ENCODE measurements around the gene DTNB. TPM values are rescaled to one million over a fixed set of nuclear protein-coding genes. Genes with fewer than 3 reads are reported as not detected.
A peak's percentile ranks its signal among the peaks of the same experiment; 100 is the strongest.

Gene DTNB
- total RNA-seq, 1 experiment from 2014 or later: 19.6 TPM

DNA sequence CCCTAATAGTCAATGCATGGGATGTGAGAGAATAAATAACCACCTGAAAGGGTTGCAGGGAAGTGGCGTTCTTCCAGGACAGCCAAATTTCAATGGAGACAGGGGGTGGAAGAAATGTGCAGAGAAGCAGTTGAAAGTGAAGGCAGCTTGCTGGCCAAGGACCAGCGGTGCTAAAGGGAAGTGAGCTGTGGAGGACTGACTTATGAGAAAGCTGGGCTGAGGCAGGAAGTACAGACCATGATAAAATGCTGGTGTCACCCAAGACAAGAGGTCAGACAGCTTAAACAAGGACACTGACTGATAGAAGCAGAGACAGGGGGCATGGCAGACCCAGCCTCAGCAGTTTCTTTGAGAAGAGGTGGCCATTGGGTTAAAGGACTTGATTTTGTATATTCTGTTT lies 106.7 kb downstream of the DTNB start:
- CTCF ChIA-PET: no interaction called here
- Histone ChIP-seq H3K27ac (ENCODE audit: low read depth, low read length, poor library complexity, severe bottlenecking) (peak overlapping the region; percentile 44), H3K4me3 (ENCODE audit: low read depth, low read length, poor library complexity, severe bottlenecking) (no peak overlapping the region), H3K4me1 (ENCODE audit: insufficient read depth, low read length, poor library complexity, severe bottlenecking) (peaks cover 8% of the 10 kb centered on the region), H3K36me3 (ENCODE audit: insufficient read depth, low read length, poor library complexity, severe bottlenecking) (no peaks in the 10 kb centered on the region), H3K9me3 (ENCODE audit: low read depth, low read length, poor library complexity, severe bottlenecking) (no peaks in the 10 kb centered on the region), H3K27me3 (replicated peaks; ENCODE audit: insufficient read depth, low read depth, low read length, poor library complexity) (no peaks in the 10 kb centered on the region)
- BruUV-seq (replicated peaks): no TSS peak
- POLR2A ChIA-PET (ENCODE audit: low non-redundant PET): no interaction called here
- TF ChIP-seq, protein P1, sequence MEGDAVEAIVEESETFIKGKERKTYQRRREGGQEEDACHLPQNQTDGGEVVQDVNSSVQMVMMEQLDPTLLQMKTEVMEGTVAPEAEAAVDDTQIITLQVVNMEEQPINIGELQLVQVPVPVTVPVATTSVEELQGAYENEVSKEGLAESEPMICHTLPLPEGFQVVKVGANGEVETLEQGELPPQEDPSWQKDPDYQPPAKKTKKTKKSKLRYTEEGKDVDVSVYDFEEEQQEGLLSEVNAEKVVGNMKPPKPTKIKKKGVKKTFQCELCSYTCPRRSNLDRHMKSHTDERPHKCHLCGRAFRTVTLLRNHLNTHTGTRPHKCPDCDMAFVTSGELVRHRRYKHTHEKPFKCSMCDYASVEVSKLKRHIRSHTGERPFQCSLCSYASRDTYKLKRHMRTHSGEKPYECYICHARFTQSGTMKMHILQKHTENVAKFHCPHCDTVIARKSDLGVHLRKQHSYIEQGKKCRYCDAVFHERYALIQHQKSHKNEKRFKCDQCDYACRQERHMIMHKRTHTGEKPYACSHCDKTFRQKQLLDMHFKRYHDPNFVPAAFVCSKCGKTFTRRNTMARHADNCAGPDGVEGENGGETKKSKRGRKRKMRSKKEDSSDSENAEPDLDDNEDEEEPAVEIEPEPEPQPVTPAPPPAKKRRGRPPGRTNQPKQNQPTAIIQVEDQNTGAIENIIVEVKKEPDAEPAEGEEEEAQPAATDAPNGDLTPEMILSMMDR (conservative IDR thresholded peaks at IDR 0.05; ENCODE audit: low read depth, low read length): no peak
- TF ChIP-seq EZH2 (IDR thresholded peaks at IDR 0.05; ENCODE audit: borderline replicate concordance, low read depth, low read length, poor library complexity, severe bottlenecking): no peak
- intact Hi-C loops (cut with micrococcal nuclease; ENCODE audit: unreplicated experiment): no loop called here
- DNase-seq (ENCODE audit: low spot score): no peak

DNA sequence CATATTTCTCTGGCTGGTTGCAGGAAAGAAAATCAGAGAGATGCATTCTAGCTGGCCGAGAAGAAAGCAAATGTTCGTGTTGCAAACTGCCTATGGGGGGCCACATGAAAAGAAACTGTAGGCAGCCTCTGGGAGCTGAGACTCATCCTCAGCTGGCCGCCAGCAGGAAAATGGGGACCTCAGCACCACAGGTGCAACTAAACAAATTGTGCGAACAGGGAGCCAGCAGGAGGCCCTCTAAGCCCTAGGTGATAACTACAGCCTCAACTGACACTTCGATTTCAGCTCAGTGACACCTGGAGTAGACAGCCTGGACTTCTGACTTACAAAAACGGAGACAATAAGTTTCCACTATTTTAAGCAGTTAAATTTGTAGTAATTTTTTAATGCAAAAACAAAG lies 107.3 kb downstream of the DTNB start:
- no peaks in the 10 kb centered on the region for H3K27me3 ChIP-seq (replicated peaks; ENCODE audit: insufficient read depth, low read depth, low read length, poor library complexity)
- intact Hi-C loops (cut with micrococcal nuclease; ENCODE audit: unreplicated experiment): no loop called here
- H3K4me3 ChIP-seq (ENCODE audit: low read depth, low read length, poor library complexity, severe bottlenecking): no peak overlapping the region
- TF ChIP-seq, protein P1 (conservative IDR thresholded peaks at IDR 0.05; ENCODE audit: low read depth, low read length): no peak
- TF ChIP-seq EZH2 (IDR thresholded peaks at IDR 0.05; ENCODE audit: borderline replicate concordance, low read depth, low read length, poor library complexity, severe bottlenecking): no peak
- ChIA-PET CTCF (no interaction called here), POLR2A (ENCODE audit: low non-redundant PET) (no interaction called here)
- no TSS peak for BruUV-seq (replicated peaks)
- no peaks in the 10 kb centered on the region for H3K36me3 ChIP-seq (ENCODE audit: insufficient read depth, low read length, poor library complexity, severe bottlenecking)
- H3K27ac ChIP-seq (ENCODE audit: low read depth, low read length, poor library complexity, severe bottlenecking): no peak overlapping the region
- no peak for DNase-seq (ENCODE audit: low spot score)
- H3K9me3 ChIP-seq (ENCODE audit: low read depth, low read length, poor library complexity, severe bottlenecking): no peaks in the 10 kb centered on the region
- peaks cover 8% of the 10 kb centered on the region for H3K4me1 ChIP-seq (ENCODE audit: insufficient read depth, low read length, poor library complexity, severe bottlenecking)

- no peaks in the 10 kb centered on the region for H3K27me3 ChIP-seq (replicated peaks; ENCODE audit: insufficient read depth, low read depth, low read length, poor library complexity)
- H3K4me3 ChIP-seq (ENCODE audit: low read depth, low read length, poor library complexity, severe bottlenecking): no peak overlapping the region
- H3K9me3 ChIP-seq (ENCODE audit: low read depth, low read length, poor library complexity, severe bottlenecking): no peaks in the 10 kb centered on the region
- ChIA-PET POLR2A (ENCODE audit: low non-redundant PET) (no interaction called here), CTCF (no interaction called here)
- DNase-seq (ENCODE audit: low spot score): no peak
- intact Hi-C loops (cut with micrococcal nuclease; ENCODE audit: unreplicated experiment): no loop called here
- H3K27ac ChIP-seq (ENCODE audit: low read depth, low read length, poor library complexity, severe bottlenecking): no peak overlapping the region
- no peaks in the 10 kb centered on the region for H3K36me3 ChIP-seq (ENCODE audit: insufficient read depth, low read length, poor library complexity, severe bottlenecking)
- H3K4me1 ChIP-seq (ENCODE audit: insufficient read depth, low read length, poor library complexity, severe bottlenecking): peaks cover 21% of the 10 kb centered on the region
- TF ChIP-seq EZH2 (IDR thresholded peaks at IDR 0.05; ENCODE audit: borderline replicate concordance, low read depth, low read length, poor library complexity, severe bottlenecking): no peak
- TF ChIP-seq, protein P1 (conservative IDR thresholded peaks at IDR 0.05; ENCODE audit: low read depth, low read length): no peak
- no TSS peak for BruUV-seq (replicated peaks)
These were observed 112.1 kb downstream of the DTNB start for GRCh38 chr2:25561136-25561850.

All from A673 (cell line).